Neural crest cell (in vitro differentiated cells): ENCODE results near the gene PRR4. TPM values are rescaled to one million over a fixed set of nuclear protein-coding genes. Genes with fewer than 3 reads are reported as not detected.

Experiments used
- DNase-seq: peaks from one replicate; pipeline ENCODE4 v3.0.0; 2021; ENCODE audit warnings: low read depth, mixed read lengths, low spot score
- H3K27ac Mint-ChIP-seq: one replicate; pipeline ENCODE4 v1.8.0; 2021; ENCODE audit warnings: mild to moderate bottlenecking, mixed read lengths; ENCODE audit not compliant: unreplicated experiment
- H3K27me3 Mint-ChIP-seq: 2 replicates; pipeline ENCODE4 v1.8.0; 2021; ENCODE audit warnings: low read depth, mild to moderate bottlenecking, mixed read lengths
- H3K36me3 Mint-ChIP-seq: 2 replicates; pipeline ENCODE4 v1.8.0; 2021; ENCODE audit warnings: low read depth, mild to moderate bottlenecking, mixed read lengths
- H3K4me1 Mint-ChIP-seq: 2 replicates; pipeline ENCODE4 v1.8.0; 2021; ENCODE audit warnings: mixed read lengths
- H3K4me3 Mint-ChIP-seq: one replicate; pipeline ENCODE4 v1.8.0; 2021; ENCODE audit warnings: mild to moderate bottlenecking, mixed read lengths
- H3K9me3 Mint-ChIP-seq: 2 replicates; pipeline ENCODE4 v1.8.0; 2021; ENCODE audit warnings: mixed read lengths
- total RNA-seq: library from RNA; stranded (reverse); gene quantifications from 2 replicates; pipeline ENCODE4 v1.2.1, GENCODE V29; 2021
- TF ChIP-seq, protein P1 (sequence below): fragments of 200-600 bp; sonication (generic); conservative IDR thresholded peaks from 2 replicates; pipeline ENCODE4 v1.5.0; 2021; ENCODE audit warnings: antibody characterized with exemption, mild to moderate bottlenecking

Gene PRR4
- total RNA-seq, 1 donor from 2014 or later: 6.9 TPM

DNA sequence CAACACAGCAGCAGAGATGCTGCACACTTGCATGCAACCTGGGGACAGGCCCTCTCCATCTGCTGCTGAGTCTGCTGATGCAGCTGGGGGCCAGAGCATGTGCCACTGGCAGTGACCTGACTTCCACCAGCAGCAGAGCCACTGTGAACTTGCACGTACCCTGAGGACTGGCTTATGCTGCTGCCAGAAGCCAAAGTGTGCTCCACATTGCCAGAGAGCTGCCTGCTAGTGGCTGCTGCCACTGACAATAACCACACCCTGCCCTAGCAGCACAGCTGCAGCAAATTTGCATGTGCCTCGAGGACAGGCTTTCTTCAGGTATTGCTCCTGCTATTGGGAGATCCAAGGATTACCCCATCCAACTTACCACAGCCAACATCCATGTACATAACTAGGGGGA lies 4.5 kb upstream of the PRR4 start:
- no peak for DNase-seq
- Mint-ChIP-seq H3K27ac (no peak overlapping the region), H3K4me1 (no peaks in the 10 kb centered on the region), H3K9me3 (peaks cover 20% of the 10 kb centered on the region), H3K4me3 (no peak overlapping the region), H3K27me3 (no peaks in the 10 kb centered on the region), H3K36me3 (peaks cover 49% of the 10 kb centered on the region)
- TF ChIP-seq, protein P1, sequence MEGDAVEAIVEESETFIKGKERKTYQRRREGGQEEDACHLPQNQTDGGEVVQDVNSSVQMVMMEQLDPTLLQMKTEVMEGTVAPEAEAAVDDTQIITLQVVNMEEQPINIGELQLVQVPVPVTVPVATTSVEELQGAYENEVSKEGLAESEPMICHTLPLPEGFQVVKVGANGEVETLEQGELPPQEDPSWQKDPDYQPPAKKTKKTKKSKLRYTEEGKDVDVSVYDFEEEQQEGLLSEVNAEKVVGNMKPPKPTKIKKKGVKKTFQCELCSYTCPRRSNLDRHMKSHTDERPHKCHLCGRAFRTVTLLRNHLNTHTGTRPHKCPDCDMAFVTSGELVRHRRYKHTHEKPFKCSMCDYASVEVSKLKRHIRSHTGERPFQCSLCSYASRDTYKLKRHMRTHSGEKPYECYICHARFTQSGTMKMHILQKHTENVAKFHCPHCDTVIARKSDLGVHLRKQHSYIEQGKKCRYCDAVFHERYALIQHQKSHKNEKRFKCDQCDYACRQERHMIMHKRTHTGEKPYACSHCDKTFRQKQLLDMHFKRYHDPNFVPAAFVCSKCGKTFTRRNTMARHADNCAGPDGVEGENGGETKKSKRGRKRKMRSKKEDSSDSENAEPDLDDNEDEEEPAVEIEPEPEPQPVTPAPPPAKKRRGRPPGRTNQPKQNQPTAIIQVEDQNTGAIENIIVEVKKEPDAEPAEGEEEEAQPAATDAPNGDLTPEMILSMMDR: no peak

DNA sequence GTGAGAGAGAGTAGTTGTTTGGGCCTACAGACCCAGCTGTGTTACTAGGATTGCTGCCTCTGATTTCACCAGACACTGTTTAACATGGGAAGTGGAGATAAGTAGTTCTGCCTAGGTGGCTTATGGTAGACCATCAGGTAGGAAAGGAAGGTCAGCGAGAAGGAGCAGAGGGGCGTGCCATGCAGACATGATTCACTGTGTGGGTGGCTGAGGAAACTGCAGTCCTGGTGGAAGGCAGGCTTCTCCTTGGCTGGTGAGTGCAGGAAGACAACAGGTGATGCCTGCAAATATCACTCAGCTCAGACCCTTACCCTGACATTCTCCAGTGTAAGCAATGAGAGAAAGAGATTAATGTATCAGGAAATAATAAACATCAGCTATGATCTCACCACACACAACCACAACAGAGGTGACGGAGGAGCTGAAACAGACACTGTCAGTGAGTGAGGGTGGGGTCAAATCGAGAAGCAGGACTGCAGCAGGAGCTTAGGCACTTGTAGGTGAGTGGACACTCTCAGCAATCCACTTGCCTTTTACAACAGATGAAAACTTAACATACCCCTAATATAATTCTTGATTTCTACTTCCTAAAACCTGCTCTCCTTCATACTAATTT lies 2.1 kb upstream of the PRR4 start:
- H3K9me3 Mint-ChIP-seq: no peaks in the 10 kb centered on the region
- TF ChIP-seq, protein P1: no peak
- H3K36me3 Mint-ChIP-seq: peaks cover 40% of the 10 kb centered on the region
- no peak overlapping the region for H3K27ac Mint-ChIP-seq
- no peak overlapping the region for H3K4me3 Mint-ChIP-seq
- DNase-seq: no peak
- H3K4me1 Mint-ChIP-seq: peaks cover 4% of the 10 kb centered on the region
- H3K27me3 Mint-ChIP-seq: no peaks in the 10 kb centered on the region

- peaks cover 2% of the 10 kb centered on the region for H3K9me3 Mint-ChIP-seq
- H3K27ac Mint-ChIP-seq: no peak overlapping the region
- peaks cover 37% of the 10 kb centered on the region for H3K36me3 Mint-ChIP-seq
- TF ChIP-seq, protein P1: no peak
- DNase-seq: no peak
- no peak overlapping the region for H3K4me3 Mint-ChIP-seq
- no peaks in the 10 kb centered on the region for H3K27me3 Mint-ChIP-seq
- peaks cover 4% of the 10 kb centered on the region for H3K4me1 Mint-ChIP-seq
Observed at GRCh38 chr12:10847744-10848143, 1.5 kb downstream of the PRR4 start.

- Mint-ChIP-seq H3K27ac (no peak overlapping the region), H3K9me3 (peaks cover 2% of the 10 kb centered on the region), H3K4me1 (peaks cover 3% of the 10 kb centered on the region), H3K27me3 (no peaks in the 10 kb centered on the region), H3K4me3 (no peak overlapping the region), H3K36me3 (peaks cover 28% of the 10 kb centered on the region)
- DNase-seq: no peak
- TF ChIP-seq, protein P1: no peak
Observed at GRCh38 chr12:10842862-10843261, 6.4 kb downstream of the PRR4 start.

DNA sequence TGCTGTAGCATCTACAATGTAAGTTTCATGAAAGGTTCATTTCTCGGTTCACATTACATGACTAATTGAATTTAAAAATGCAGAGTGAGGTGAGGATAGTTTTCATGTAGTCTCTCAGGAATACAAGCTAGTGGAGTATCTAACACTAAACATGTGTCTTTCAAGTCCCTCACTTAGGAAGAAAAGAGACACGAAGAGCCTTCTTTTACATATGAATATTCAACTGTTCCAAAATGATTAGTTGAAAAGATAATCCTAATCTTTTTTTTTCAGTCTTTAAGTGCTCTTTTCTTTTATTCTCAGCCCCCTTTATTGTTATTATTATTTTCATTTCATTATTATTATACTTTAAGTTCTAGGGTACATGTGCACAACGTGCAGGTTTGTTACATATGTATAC lies 10.8 kb downstream of the PRR4 start:
- no peak overlapping the region for H3K4me3 Mint-ChIP-seq
- TF ChIP-seq, protein P1: no peak
- H3K27ac Mint-ChIP-seq: no peak overlapping the region
- no peaks in the 10 kb centered on the region for H3K27me3 Mint-ChIP-seq
- H3K4me1 Mint-ChIP-seq: no peaks in the 10 kb centered on the region
- H3K9me3 Mint-ChIP-seq: peaks cover 3% of the 10 kb centered on the region
- DNase-seq: no peak
- peaks cover 17% of the 10 kb centered on the region for H3K36me3 Mint-ChIP-seq
